ENCODE measurements around the gene OR4B1.

GRCh38 chr11:48182860-48183526, 33.6 kb upstream of the OR4B1 start:
- TF ChIP-seq CTCF (IDR thresholded peaks at IDR 0.05; ENCODE audit: low read length) (no peak), EZH2 (IDR thresholded peaks at IDR 0.05; ENCODE audit: borderline replicate concordance, low read length) (no peak)
